Measurements from ENCODE around the gene GPATCH3. TPM values are rescaled to one million over a fixed set of nuclear protein-coding genes. Genes with fewer than 3 reads are reported as not detected.
"Not testable (repeated sequence)": the region's sequence is repeated elsewhere in the genome, so short reads cannot be mapped to it uniquely, and the experiment has no call there.

GPATCH3 gene
- total and polyA plus RNA-seq, 2 experiments from 2014 or later: 6.3 to 9.3 TPM

DNA sequence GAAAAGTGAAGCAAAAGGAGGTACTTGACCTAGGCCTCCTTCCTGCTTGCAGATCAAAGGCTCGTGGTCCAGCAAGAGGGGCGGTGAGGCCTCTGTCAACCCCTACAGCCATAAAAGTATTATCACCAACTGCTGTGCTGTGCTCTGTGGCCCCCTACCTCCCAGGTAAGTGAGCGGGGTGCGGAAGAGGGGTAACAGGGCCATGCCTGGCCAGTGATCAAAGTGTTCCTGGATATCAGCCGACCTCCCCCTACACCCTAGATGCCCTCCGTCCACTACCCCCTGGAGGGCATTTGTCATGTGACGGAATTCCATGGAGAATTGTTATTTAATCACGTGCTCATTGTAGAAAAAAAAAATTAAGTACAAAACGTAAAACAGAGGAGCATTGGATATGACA is 47.6 kb downstream of the GPATCH3 start:
- no peaks in the 10 kb centered on the region for H3K9me3 ChIP-seq (ENCODE audit: low read depth)
- no peak for DNase-seq
- no peak overlapping the region for H3K4me2 ChIP-seq (ENCODE audit: unreplicated experiment)
- 67 to 68% methylated on average over 9 of the region's 9 CpGs for WGBS, 2 experiments (ENCODE audit: low coverage in 1 of 2, low lambda C conversion rate in 2 of 2, missing lambda C conversion rate in 2 of 2)
- 0 out of 2 replicates have a peak overlapping the region, but pooled peaks have one; percentile 7 for H3K27ac ChIP-seq
- H2AFZ ChIP-seq: no peak overlapping the region
- no peaks in the 10 kb centered on the region for H3K79me2 ChIP-seq (ENCODE audit: insufficient read depth)
- H4K20me1 ChIP-seq (ENCODE audit: insufficient read depth): no peaks in the 10 kb centered on the region
- H3K4me1 ChIP-seq (ENCODE audit: insufficient read depth): peaks cover 20% of the 10 kb centered on the region
- H3F3A ChIP-seq (ENCODE audit: insufficient read depth): peaks cover 19% of the 10 kb centered on the region
- peaks cover 3% of the 10 kb centered on the region; the same call in 1 of the 2 replicates for H3K36me3 ChIP-seq (ENCODE audit: low read depth)
- in situ Hi-C loops (cut with MboI): no loop called here
- TF ChIP-seq EZH2phosphoT487 (IDR thresholded peaks at IDR 0.05; ENCODE audit: insufficient read depth, low read depth) (no peak), EZH2 (IDR thresholded peaks at IDR 0.05; ENCODE audit: insufficient read depth, poor library complexity, severe bottlenecking) (no peak)
- no peak overlapping the region for H3K9ac ChIP-seq
- H3K9me2 ChIP-seq (ENCODE audit: insufficient read depth): no peaks in the 10 kb centered on the region
- H3K27me3 ChIP-seq (replicated peaks; ENCODE audit: insufficient read depth): no peaks in the 10 kb centered on the region
- no peak overlapping the region for H3K4me3 ChIP-seq

DNA sequence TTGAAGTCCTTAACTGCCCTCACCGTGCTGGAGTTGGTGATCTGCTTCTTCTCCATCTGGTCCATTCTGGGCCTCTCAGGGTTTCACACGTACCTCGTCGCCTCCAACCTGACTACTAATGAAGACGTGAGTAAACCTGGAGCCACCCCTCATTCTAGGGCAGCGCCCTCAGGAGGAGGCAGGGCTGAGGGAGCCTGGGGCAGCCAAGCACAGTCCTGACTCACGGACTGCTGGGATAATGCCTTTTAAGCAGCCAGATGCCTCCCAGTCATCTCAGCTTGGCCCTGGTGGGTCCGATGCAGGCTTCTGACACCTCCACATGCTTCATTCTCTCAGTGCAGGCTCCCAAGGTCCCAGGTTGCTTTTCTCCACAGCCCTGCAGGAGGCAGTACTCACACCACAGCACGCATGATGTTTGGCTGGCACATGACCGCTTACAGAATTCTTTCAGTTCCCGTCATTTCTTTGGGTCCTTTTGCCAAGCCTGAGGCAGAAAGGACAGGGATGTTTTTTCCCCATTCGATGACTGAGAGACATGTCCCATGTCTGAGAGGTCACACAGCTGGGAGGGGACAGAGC is 49.1 kb downstream of the GPATCH3 start:
- peak; percentile 42 for DNase-seq
- Histone ChIP-seq H3K79me2 (ENCODE audit: insufficient read depth) (no peaks in the 10 kb centered on the region), H3K9me2 (ENCODE audit: insufficient read depth) (no peaks in the 10 kb centered on the region), H3K4me3 (no peak overlapping the region), H2AFZ (no peak overlapping the region), H3K9me3 (ENCODE audit: low read depth) (no peaks in the 10 kb centered on the region), H3F3A (ENCODE audit: insufficient read depth) (peaks cover 26% of the 10 kb centered on the region), H3K27me3 (replicated peaks; ENCODE audit: insufficient read depth) (no peaks in the 10 kb centered on the region), H3K4me2 (ENCODE audit: unreplicated experiment) (no peak overlapping the region), H3K4me1 (ENCODE audit: insufficient read depth) (peaks cover 20% of the 10 kb centered on the region), H3K36me3 (ENCODE audit: low read depth) (peaks cover 3% of the 10 kb centered on the region; the same call in 1 of the 2 replicates), H4K20me1 (ENCODE audit: insufficient read depth) (no peaks in the 10 kb centered on the region), H3K9ac (no peak overlapping the region), H3K27ac (no peak overlapping the region)
- no peak for TF ChIP-seq EZH2phosphoT487 (IDR thresholded peaks at IDR 0.05; ENCODE audit: insufficient read depth, low read depth)
- no peak for TF ChIP-seq EZH2 (IDR thresholded peaks at IDR 0.05; ENCODE audit: insufficient read depth, poor library complexity, severe bottlenecking)
- 75 to 85% methylated on average over 11 to 12 of the region's 12 CpGs for WGBS, 2 experiments (ENCODE audit: low coverage in 1 of 2, low lambda C conversion rate in 2 of 2, missing lambda C conversion rate in 2 of 2)
- in situ Hi-C loops (cut with MboI): no loop called here

DNA sequence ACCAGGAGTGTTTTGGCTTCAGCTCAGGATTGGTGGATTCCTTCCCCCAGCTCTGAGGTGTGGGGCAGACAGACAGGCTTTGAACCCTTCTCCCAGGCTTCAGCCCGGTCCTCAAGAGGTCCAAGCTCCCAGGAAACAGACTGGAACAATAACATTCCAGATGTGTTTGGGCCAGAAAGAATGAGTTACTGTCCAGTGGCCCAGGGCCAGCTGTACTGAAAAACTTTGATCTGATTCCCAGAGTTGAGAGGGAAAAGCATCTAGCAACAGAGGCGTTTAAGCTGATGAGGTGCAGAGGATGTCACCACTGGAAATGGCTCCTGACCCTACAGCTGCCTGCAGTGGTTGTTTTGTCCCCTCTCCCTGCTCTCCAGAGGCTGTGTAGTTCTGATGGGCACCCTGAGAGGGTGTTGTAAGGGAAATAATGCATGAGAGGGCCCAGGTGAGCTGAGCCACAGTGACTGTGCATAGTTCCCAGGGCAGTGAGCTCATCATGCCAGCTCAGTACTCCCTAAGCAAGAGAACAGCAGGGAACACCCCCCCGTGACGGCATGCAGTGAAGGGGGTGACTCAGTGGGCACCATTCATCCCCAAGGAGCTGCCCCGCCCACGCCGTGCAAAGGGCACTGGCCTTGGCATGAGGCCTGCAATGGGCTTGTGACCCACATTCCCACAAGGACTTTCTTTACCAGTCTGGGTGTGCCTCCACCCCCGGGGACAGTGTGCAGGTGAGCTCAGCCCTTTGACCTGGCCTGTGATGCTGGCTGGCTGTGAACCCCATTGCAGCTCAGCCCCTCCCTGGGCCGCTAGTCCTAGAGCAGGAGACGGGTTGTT is 51.1 kb downstream of the GPATCH3 start:
- H2AFZ ChIP-seq: no peak overlapping the region

DNA sequence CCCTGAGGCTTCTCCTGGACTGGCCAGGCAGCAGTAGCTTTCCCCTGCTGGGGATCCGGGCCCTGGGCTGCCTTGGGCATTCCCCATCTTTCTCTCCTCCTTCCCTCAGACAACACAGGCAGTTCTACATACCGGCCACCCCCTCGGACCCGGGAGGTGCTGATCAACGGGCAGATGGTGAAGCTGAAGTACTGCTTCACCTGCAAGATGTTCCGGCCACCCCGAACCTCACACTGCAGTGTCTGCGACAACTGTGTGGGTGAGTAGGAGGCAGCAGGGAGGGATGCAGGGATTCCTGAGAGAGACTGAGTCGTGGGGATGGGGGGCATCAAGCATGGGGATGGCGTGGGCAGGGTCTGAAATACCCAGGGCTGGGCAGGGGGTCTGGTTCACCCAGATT is 51.8 kb downstream of the GPATCH3 start:
- WGBS, 2 experiments (ENCODE audit: low coverage in 1 of 2, low lambda C conversion rate in 2 of 2, missing lambda C conversion rate in 2 of 2): 78 to 85% methylated on average over 9 to 10 of the region's 10 CpGs
- in situ Hi-C loops (cut with MboI): no loop called here
- Histone ChIP-seq H3F3A (ENCODE audit: insufficient read depth) (peaks cover 26% of the 10 kb centered on the region), H3K4me2 (ENCODE audit: unreplicated experiment) (peak overlapping the region; percentile 4), H2AFZ (no peak overlapping the region), H3K79me2 (ENCODE audit: insufficient read depth) (no peaks in the 10 kb centered on the region; the same call in 1 of the 2 replicates), H3K4me3 (no peak overlapping the region), H3K9me3 (ENCODE audit: low read depth) (no peaks in the 10 kb centered on the region), H4K20me1 (ENCODE audit: insufficient read depth) (no peaks in the 10 kb centered on the region), H3K4me1 (ENCODE audit: insufficient read depth) (peaks cover 20% of the 10 kb centered on the region), H3K36me3 (ENCODE audit: low read depth) (peaks cover 3% of the 10 kb centered on the region; the same call in 1 of the 2 replicates), H3K9me2 (ENCODE audit: insufficient read depth) (no peaks in the 10 kb centered on the region), H3K9ac (peak overlapping the region; percentile 77), H3K27ac (peak overlapping the region; percentile 94), H3K27me3 (replicated peaks; ENCODE audit: insufficient read depth) (no peaks in the 10 kb centered on the region)
- no peak for DNase-seq
- TF ChIP-seq EZH2phosphoT487 (IDR thresholded peaks at IDR 0.05; ENCODE audit: insufficient read depth, low read depth) (no peak), EZH2 (IDR thresholded peaks at IDR 0.05; ENCODE audit: insufficient read depth, poor library complexity, severe bottlenecking) (no peak)

More for the DNA sequence above, 51.1 kb downstream of the GPATCH3 start:
- Histone ChIP-seq H3K4me1 (ENCODE audit: insufficient read depth) (peaks cover 20% of the 10 kb centered on the region), H3K27me3 (replicated peaks; ENCODE audit: insufficient read depth) (no peaks in the 10 kb centered on the region), H3K9ac (peak overlapping the region; percentile 77), H3K9me3 (ENCODE audit: low read depth) (no peaks in the 10 kb centered on the region), H4K20me1 (ENCODE audit: insufficient read depth) (no peaks in the 10 kb centered on the region), H3K4me2 (ENCODE audit: unreplicated experiment) (peak overlapping the region; percentile 4), H3K9me2 (ENCODE audit: insufficient read depth) (no peaks in the 10 kb centered on the region), H3K27ac (peak overlapping the region; percentile 94), H3K4me3 (no peak overlapping the region), H3K79me2 (ENCODE audit: insufficient read depth) (no peaks in the 10 kb centered on the region; the same call in 1 of the 2 replicates), H3K36me3 (ENCODE audit: low read depth) (peaks cover 3% of the 10 kb centered on the region; the same call in 1 of the 2 replicates), H3F3A (ENCODE audit: insufficient read depth) (peaks cover 26% of the 10 kb centered on the region)
- 29 to 32% methylated on average over 10 of the region's 10 CpGs for whole genome bisulfite sequencing, 2 experiments (ENCODE audit: low coverage in 1 of 2, low lambda C conversion rate in 2 of 2, missing lambda C conversion rate in 2 of 2)
- no peak for TF ChIP-seq EZH2phosphoT487 (IDR thresholded peaks at IDR 0.05; ENCODE audit: insufficient read depth, low read depth)
- no peak for TF ChIP-seq EZH2 (IDR thresholded peaks at IDR 0.05; ENCODE audit: insufficient read depth, poor library complexity, severe bottlenecking)
- peak; percentile 98 for DNase-seq
- in situ Hi-C loops (cut with MboI): no loop called here

DNA sequence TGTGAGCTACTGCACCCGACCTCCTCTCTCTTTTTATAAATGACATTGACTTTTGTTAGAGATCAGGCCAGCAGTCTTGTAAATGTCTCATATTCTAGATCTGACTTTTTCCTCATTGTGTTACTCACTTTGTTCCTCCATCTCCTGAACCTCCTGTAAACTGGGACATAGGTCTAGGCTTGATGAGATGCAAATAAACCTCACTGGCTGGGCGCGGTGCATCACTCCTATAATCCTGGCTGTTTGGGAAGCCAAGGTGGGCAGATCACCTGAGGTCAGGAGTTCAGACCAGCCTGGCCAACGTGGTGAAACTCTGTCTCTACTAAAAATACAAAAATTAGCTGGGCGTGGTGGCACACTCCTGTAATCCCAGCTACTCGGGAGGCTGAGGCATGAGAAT is 52.4 kb downstream of the GPATCH3 start:
- not testable (repeated sequence) for H2AFZ ChIP-seq
- 84% methylated on average over 6 of the region's 6 CpGs for WGBS, 2 experiments (ENCODE audit: low coverage in 1 of 2, low lambda C conversion rate in 2 of 2, missing lambda C conversion rate in 2 of 2)

More for the DNA sequence above, 52.4 kb downstream of the GPATCH3 start:
- H3K4me2 ChIP-seq (ENCODE audit: unreplicated experiment); in situ Hi-C loops (cut with MboI); H3K4me3 ChIP-seq; H3K9me2 ChIP-seq (ENCODE audit: insufficient read depth); H3K27me3 ChIP-seq (replicated peaks; ENCODE audit: insufficient read depth); DNase-seq; H3K36me3 ChIP-seq (ENCODE audit: low read depth); H4K20me1 ChIP-seq (ENCODE audit: insufficient read depth); H3K79me2 ChIP-seq (ENCODE audit: insufficient read depth); H3K9me3 ChIP-seq (ENCODE audit: low read depth): not testable (repeated sequence)
- peak overlapping the region; percentile 77; the same call in 1 of the 2 replicates for H3K9ac ChIP-seq
- peaks cover 18% of the 10 kb centered on the region for H3K4me1 ChIP-seq (ENCODE audit: insufficient read depth)
- peak overlapping the region; percentile 94; the same call in 1 of the 2 replicates for H3K27ac ChIP-seq
- H3F3A ChIP-seq (ENCODE audit: insufficient read depth): peaks cover 26% of the 10 kb centered on the region

All from GM23248 (cell line).